WTC11 (cell line): ENCODE data around the gene PRCD.

Source experiments
- E2F4 ChIP-seq: sonication (generic); formaldehyde crosslinking; IDR thresholded peaks from 2 replicates; pipeline ENCODE4 v1.8.1; 2022; ENCODE audit warnings: low read depth, mild to moderate bottlenecking, moderate library complexity, missing genetic modification reagents, borderline replicate concordance
- E2F5 ChIP-seq: sonication (generic); formaldehyde crosslinking; IDR thresholded peaks from 2 replicates; pipeline ENCODE4 v1.8.1; 2022; ENCODE audit warnings: mild to moderate bottlenecking, moderate library complexity, missing genetic modification reagents
- FOXJ3 ChIP-seq: sonication (generic); formaldehyde crosslinking; IDR thresholded peaks from 2 replicates; pipeline ENCODE4 v1.9.0; 2021; ENCODE audit warnings: missing genetic modification reagents, mild to moderate bottlenecking, borderline replicate concordance
- HMGXB4 ChIP-seq: sonication (generic); formaldehyde crosslinking; IDR thresholded peaks from 2 replicates; pipeline ENCODE4 v1.8.1; 2023; ENCODE audit warnings: mild to moderate bottlenecking, moderate library complexity, missing genetic modification reagents

- TF ChIP-seq HMGXB4 (CRISPR knock-in tag) (no peak), E2F5 (no peak), E2F4 (CRISPR knock-in tag) (no peak), FOXJ3 (CRISPR knock-in tag) (no peak)
Measured at GRCh38 chr17:76546556-76547182, 6.8 kb downstream of the PRCD start.
